Measurements from ENCODE around the gene NR1I3. TPM values are rescaled to one million over a fixed set of nuclear protein-coding genes. Genes with fewer than 3 reads are reported as not detected.

NR1I3 gene
- total RNA-seq, 1 experiment from 2014 or later: not detected

DNA sequence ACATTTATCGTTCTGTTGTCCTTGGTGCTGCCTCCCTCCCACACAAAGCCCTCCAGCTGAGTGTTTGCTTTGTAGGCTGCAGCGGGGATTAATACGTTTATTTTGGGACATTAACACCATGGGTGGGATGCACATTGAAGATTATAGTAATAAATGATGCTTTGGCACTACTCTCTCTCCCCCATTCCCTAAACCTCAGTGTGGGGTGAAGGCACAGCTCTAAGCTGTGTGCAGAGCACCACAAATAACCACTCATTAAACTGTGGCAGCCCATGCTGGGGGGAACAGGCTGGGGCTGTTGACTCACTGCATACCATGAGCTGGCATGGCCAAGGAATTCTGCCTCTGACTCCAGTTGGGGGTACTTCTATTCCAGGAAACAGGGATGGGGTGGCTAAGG is 28.2 kb upstream of the NR1I3 start:
- Histone ChIP-seq H4K8ac (replicated peaks; ENCODE audit: insufficient read length, low read depth, low read length) (no peak overlapping the region), H2BK12ac (ENCODE audit: insufficient read length, low read depth, low read length) (no peak overlapping the region), H3K27me3 (ENCODE audit: insufficient read depth, low read length) (no peaks in the 10 kb centered on the region), H4K91ac (ENCODE audit: insufficient read length, low read depth, low read length) (no peak overlapping the region), H3K27ac (ENCODE audit: insufficient read length, low read depth, low read length) (no peak overlapping the region), H2BK20ac (ENCODE audit: low read depth, low read length, poor library complexity, severe bottlenecking) (no peak overlapping the region), H3K56ac (ENCODE audit: insufficient read length, low read depth, low read length) (no peak overlapping the region), H4K20me1 (ENCODE audit: control insufficient read depth, insufficient read depth, insufficient read length) (no peaks in the 10 kb centered on the region), H3K23me2 (ENCODE audit: insufficient read length, low read depth, low read length, poor library complexity, severe bottlenecking) (no peaks in the 10 kb centered on the region), H3K18ac (ENCODE audit: insufficient read length, low read depth, low read length) (no peak overlapping the region), H2BK15ac (ENCODE audit: low read depth, low read length) (no peak overlapping the region), H2BK120ac (ENCODE audit: low read depth, low read length, poor library complexity, severe bottlenecking) (no peak overlapping the region), H3K4me2 (ENCODE audit: insufficient read depth, insufficient read length, low read length) (no peak overlapping the region), H3K9me3 (ENCODE audit: control insufficient read depth, low read depth, low read length) (no peaks in the 10 kb centered on the region), H3K23ac (ENCODE audit: insufficient read length, low read depth, low read length) (no peak overlapping the region), H3T11ph (ENCODE audit: low read length) (no peak overlapping the region), H4K5ac (ENCODE audit: insufficient read length, low read depth, low read length) (no peak overlapping the region), H3K4ac (ENCODE audit: low read depth, low read length) (no peak overlapping the region), H2AK5ac (ENCODE audit: insufficient read length, low read length) (no peak overlapping the region), H3K79me1 (ENCODE audit: insufficient read depth, low read depth, low read length, poor library complexity, severe bottlenecking) (no peaks in the 10 kb centered on the region), H3K4me1 (ENCODE audit: insufficient read depth, low read length) (no peaks in the 10 kb centered on the region), H2AFZ (ENCODE audit: low read length) (no peak overlapping the region), H3K79me2 (ENCODE audit: insufficient read depth, low read length) (no peaks in the 10 kb centered on the region), H2BK5ac (ENCODE audit: insufficient read length, low read length) (no peak overlapping the region), H3K14ac (ENCODE audit: insufficient read depth, low read length) (no peak overlapping the region), H3K9ac (ENCODE audit: extremely low read depth, insufficient read length, low read length) (no peak overlapping the region)
- WGBS (ENCODE audit: extremely low coverage, insufficient read length, low lambda C conversion rate): no CpG with 5 or more reads among the region's 3 CpGs
- Mint-ChIP-seq H3K36me3 (ENCODE audit: insufficient read depth in 1 of 3, low read depth in 3 of 3) (no peaks in the 10 kb centered on the region), H3K9me3 (no peaks in the 10 kb centered on the region), H3K4me3 (no peak overlapping the region), H3K4me1 (peaks cover 17 to 21% of the 10 kb centered on the region in 2 experiments), H3K27me3 (ENCODE audit: low read depth) (peaks cover 20% of the 10 kb centered on the region), H3K27ac (no peak overlapping the region)
- DNase-seq: no peak
- TF ChIP-seq, protein P1, sequence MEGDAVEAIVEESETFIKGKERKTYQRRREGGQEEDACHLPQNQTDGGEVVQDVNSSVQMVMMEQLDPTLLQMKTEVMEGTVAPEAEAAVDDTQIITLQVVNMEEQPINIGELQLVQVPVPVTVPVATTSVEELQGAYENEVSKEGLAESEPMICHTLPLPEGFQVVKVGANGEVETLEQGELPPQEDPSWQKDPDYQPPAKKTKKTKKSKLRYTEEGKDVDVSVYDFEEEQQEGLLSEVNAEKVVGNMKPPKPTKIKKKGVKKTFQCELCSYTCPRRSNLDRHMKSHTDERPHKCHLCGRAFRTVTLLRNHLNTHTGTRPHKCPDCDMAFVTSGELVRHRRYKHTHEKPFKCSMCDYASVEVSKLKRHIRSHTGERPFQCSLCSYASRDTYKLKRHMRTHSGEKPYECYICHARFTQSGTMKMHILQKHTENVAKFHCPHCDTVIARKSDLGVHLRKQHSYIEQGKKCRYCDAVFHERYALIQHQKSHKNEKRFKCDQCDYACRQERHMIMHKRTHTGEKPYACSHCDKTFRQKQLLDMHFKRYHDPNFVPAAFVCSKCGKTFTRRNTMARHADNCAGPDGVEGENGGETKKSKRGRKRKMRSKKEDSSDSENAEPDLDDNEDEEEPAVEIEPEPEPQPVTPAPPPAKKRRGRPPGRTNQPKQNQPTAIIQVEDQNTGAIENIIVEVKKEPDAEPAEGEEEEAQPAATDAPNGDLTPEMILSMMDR (conservative IDR thresholded peaks at IDR 0.05): no peak

Data from H9 (cell line).